Activated CD4-positive, alpha-beta T cell treated with anti-CD3 and anti-CD28 coated beads for 4 hours (primary cell): ENCODE data around the gene OR56A4.

Experiments
- DNase-seq, 2 donors: peaks; one replicate each; pipeline ENCODE4 v3.0.0-alpha.2; 2020

OR56A4 gene

GRCh38 chr11:5955586-5955985 lies 51.2 kb downstream of the OR56A4 start:
- no peak for DNase-seq
